NCI-H1092 (cell line): ENCODE results near the gene SLC2A11.
A peak's percentile ranks its signal among the peaks of the same experiment; 100 is the strongest.
"Not testable (repeated sequence)": the region's sequence is repeated elsewhere in the genome, so short reads cannot be mapped to it uniquely, and the experiment has no call there.

Source experiments
- DNase-seq: peaks from one replicate; lab custom pipeline; 2025; lab: John Stamatoyannopoulos, UW

SLC2A11 gene

GRCh38 chr22:23891726-23892125 lies 34.1 kb downstream of the SLC2A11 start:
- DNase-seq, result no peak

DNA sequence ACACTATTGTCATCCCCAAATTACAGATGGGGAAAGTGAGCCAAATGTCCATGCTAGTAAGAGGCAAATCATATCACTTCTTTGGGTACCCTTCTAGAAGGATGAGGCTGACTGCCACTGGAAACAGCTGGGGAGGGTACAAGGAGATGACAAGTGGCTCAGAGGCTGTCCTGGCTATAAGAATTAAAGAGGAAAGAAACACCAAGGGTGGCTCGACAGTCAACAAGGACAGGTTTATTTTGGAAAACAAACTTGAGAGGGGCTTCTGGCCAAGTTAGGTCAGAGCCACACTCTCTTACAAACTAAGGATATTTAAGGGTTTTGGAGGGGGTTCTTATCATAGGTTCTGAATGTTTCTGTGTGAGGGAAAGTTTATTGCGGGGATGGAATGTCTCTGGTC lies 34.5 kb downstream of the SLC2A11 start:
- DNase-seq, result no peak

GRCh38 chr22:23892706-23893105 lies 35.0 kb downstream of the SLC2A11 start:
- no peak for DNase-seq

- no peak for DNase-seq
Observed at GRCh38 chr22:23893121-23893944, 35.7 kb downstream of the SLC2A11 start.

DNA sequence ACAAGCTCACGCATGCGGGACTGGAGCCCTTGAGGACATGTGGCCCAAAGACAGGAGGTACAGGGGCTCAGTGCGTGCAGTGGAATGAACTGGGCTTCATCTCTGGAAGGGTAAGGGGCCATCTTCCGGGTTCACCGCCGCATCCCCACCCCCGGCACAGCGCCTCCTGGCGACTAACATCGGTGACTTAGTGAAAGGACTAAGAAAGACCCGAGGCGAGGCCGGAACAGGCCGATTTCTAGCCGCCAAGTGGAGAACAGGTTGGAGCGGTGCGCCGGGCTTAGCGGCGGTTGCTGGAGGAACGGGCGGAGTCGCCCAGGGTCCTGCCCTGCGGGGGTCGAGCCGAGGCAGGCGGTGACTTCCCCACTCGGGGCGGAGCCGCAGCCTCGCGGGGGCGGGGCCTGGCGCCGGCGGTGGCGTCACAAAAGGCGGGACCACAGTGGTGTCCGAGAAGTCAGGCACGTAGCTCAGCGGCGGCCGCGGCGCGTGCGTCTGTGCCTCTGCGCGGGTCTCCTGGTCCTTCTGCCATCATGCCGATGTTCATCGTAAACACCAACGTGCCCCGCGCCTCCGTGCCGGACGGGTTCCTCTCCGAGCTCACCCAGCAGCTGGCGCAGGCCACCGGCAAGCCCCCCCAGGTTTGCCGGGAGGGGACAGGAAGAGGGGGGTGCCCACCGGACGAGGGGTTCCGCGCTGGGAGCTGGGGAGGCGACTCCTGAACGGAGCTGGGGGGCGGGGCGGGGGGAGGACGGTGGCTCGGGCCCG lies 36.5 kb downstream of the SLC2A11 start, which contains the start of gene MIF:
Gene MIF, plus strand, starts transcription at position 439 of the 765 bp plus-strand sequence. Its CDS starts 92 bp downstream, at position 531.
- DNase-seq, result peak; percentile 89

- DNase-seq, result peak; percentile 71
Observed at GRCh38 chr22:23894710-23895598, 37.3 kb downstream of the SLC2A11 start.

DNA sequence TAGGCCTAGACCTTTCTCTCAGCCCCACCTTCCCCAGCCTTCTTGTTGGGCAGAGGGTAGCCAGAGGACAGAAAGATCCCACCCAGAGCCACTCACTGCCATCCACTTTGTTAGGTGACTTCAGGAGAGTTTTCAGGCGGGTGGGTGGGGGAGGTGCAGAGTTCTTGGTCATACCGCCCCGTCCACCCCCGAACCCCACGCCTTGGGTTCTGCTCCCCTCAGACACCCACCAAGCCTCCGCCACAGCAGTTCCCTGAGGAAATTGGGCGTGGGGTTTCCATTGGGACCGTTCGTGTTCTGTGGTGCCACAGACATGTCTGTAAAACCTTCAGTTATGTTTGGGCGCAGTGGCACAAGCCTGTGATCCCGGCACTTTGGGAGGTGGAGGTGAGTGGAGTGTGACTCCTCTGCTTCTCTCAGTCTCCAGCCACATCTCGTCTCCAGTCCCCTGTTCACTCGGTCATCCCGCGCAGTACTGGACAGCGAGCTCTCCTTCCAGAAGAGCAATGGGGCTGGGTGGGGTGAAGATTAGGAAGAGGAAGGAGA lies 38.0 kb downstream of the SLC2A11 start:
- DNase-seq, result no peak

DNA sequence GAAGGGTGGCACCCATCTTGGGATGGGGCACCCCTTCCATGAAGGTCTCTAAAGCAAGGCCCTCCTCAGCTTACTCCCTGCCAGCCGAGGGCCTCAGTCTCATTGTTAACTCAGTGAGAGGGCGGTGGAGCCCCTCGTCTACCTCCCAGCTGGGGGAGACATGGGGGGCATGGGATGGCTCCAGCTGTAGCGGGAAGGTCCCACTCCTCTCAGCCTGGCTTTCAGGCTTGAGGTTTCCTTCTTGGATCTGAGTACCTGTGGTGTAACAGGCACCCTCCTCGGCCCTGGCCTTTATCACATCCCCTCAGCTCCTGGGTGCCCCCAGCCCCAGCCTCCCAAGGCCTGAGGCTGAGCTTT lies 38.5 kb downstream of the SLC2A11 start:
- no peak for DNase-seq

- DNase-seq, result no peak
Observed at GRCh38 chr22:23896523-23897186, 39.0 kb downstream of the SLC2A11 start.

- no peak for DNase-seq
Observed at GRCh38 chr22:23897320-23897719, 39.6 kb downstream of the SLC2A11 start.

DNA sequence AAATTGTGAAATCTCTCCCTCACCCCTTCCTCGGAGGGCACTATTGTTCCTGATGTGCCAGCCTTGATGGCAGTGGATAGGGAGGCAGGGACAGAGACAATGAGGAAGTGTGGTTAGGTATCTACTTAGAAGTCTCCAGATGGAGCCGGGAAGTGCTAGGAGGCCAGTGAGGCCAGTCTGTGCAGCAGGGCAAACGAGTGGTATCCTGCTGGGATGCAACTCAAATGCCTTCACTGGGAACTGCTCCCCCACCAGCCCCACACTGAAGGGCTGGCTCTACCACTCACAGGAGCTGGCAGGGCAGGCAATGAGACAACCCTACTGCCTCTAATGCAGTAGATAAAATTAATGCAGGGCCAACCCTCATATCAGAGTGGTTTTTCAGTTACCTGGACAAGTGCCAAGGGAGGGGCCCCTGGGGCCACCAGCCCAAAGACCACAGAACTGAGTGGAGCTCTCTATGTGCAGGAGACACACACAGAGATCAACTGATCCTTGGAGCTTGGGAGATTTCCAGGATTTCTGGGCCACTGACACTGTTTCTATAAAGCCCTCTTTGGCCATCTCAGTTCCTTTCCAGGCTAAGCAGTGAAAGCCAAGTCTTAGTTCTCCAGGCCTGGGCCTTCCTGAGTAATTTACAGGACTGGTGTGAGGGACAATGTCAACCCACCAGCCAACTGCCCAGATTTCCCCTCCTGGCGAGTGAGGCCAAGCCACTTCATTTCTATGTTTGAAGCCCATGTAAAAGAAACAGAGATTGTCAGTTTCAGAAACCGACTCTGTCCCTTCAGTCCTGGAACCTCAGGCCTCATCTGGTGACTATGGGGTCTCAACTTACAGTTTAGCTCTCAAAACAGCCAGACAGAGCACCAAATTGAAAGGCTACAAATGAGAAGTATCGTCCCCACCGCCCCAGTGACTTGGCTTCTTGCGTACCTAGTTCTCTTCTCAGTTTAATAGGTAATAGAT lies 40.6 kb downstream of the SLC2A11 start:
- no peak for DNase-seq

DNA sequence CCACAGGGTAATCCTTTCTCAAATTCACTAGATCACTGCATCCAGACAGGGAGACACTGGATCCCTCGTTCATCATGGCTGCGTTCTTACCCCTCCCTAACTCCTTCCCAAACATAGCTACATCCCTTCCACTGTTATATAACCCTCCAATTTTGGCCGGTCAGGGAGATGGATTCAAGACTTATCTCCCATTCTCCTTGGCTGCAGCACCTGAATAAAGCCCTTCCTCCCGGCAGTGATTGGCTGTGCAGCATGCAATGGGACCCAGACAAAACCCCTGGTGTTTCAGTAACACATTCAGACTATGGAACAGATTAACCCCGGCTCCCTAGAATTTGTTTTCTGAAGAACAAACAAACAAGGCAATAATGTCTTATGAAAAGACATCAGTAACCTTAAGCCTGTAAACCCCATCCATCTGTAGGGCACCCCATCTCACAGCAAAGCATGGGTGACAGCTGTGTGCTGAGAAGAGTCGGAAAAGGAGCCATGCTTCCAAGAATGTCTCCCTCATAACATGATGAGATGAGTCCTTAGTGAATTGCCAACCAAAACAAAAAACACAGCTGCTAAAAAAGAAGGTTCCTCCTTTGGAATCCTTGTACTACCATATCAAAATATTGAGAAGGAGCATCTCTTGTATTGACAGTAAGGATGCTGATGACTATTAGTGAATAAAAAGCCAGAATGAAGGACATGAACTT lies 41.5 kb downstream of the SLC2A11 start:
- DNase-seq, result no peak

DNA sequence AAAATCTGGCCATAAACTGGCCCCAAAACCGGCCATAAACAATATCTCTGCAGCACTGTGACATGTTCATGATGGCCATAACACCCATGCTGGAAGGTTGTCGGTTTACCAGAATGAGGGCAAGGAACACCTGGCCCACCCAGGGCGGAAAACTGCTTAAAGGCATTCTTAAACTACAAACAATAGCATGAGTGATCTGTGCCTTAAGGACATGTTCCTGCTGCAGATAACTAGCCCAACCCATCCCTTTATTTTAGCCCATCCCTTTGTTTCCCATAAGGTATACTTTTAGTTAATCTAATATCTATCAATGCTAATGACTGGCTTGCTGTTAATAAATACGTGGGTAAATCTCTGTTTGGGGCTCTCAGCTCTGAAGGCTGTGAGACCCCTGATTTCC lies 42.6 kb downstream of the SLC2A11 start:
- not testable (repeated sequence) for DNase-seq

DNA sequence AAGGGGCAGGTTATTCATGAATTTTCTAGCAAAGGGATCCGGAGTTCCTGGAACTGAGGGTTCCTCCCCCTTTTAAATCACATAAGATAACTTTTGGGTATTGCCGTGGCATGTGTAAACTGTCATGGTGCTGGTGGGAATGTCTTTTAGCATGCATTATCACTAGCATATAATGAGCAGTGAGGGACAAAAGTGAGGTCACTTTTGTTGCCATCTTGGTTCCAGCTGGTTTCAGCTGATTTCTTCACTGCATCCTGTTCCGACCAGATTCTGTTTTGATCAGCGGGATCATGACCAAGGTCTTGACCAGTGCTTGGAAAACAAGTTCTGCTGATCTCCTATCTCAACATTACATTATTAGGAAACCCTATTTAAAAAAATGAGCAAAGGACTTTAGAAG lies 43.9 kb downstream of the SLC2A11 start:
- DNase-seq, result no peak

DNA sequence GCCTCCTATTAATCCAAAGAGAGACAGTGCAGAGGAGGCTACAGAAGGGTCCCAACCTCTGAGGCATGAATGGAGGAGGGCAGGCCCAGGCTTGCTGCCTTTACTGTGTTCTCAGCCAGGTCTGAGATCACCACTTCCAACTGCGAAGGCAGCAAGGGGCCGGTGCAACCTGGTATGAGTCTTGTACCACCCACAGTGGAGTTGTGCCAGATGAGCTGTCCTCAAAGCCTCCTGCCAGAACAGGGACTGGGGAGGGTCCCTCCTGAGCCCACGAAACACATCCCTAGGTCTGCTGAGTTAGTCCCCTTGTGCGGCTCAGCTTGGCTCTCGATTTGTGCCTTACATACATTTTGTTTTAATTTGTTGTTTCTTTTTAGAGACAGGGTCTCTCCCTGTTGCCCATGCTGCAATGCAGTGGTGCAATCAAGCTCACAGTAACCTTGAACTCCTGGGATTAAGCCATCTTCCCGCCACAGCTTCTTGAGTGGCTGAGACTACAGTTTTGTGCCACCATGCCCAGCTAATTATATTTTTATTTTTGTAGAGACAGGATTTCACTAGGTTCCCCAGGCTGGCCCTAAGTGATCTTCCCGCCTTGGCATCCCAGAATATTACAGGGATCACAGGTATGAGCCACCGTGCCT lies 45.8 kb downstream of the SLC2A11 start:
- no peak for DNase-seq

- no peak for DNase-seq
Observed at GRCh38 chr22:23904573-23905254, 47.0 kb downstream of the SLC2A11 start.

DNA sequence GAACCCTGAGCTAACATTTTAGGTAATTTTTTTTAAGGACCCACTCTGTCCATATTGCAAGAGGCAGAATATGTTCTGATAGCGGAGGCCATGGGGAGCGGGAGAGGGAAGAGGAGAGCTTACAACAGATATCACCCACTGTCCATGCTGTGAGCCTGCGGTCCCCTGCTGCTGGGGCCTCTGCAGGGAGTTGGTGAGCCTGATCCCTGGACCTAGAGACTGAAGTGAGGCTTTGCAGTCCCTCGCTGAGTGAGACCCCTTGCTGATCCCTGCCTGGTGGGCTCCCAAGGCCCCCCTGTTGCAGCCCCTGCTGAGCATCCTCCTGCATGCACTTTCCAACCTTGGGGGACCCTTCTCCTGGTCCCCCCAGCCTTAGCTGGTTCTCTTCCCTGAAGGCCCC lies 49.0 kb downstream of the SLC2A11 start:
- DNase-seq, result no peak

GRCh38 chr22:23907423-23907822 lies 49.7 kb downstream of the SLC2A11 start:
- not testable (repeated sequence) for DNase-seq
